GM18502 (cell line): ENCODE data around the gene EXOC7.
"Not testable (repeated sequence)": the region's sequence is repeated elsewhere in the genome, so short reads cannot be mapped to it uniquely, and the experiment has no call there.

Experiments
- ATAC-seq: cut with Tn5 transposase; IDR thresholded peaks from one replicate; pipeline ENCODE4 v1.9.1; 2021; ENCODE audit warnings: mild to moderate bottlenecking; ENCODE audit not compliant: unreplicated experiment, poor library complexity

The EXOC7 gene

DNA sequence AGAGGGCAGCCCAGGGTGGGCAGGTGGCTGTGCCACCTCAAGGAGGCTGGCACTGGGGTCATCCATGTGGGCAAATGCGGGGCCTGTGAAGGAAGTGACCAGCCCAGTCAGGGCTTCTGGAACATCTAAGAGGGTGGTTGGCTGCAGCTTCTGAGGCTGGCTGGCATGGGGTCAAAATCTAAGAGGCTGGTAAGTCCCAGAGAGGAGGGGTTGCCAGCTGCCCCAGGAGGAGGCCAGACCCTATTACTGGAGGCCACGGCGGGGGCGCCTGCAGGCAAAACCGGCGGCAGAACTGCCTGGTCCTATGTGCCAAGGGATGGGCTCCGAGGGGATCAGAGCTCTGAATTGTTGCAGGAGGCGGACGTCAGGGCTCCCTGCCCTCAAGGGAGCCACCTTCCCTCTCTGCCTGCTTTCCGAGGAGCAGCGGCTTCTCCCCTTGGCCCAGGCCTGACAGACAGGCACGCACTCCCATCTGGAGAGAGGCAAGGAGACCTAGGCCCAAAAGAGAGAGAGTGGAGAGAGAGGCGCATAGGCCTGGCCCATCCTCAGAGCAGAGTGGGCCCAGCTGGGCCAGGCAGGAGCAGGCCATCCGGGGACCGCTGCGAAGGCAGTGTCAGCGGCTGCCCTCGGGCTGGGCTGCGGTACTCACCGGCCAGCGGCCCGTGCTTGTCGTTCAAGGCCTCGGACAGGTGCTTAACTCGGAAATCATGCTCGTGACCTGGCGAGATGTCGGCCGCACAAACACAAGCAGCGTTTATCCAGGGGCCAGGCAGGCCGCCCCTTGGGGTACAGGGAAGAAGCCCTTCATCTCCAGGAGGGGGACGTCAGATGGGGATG, 13.7 kb downstream of the EXOC7 start:
- ATAC-seq: no peak

DNA sequence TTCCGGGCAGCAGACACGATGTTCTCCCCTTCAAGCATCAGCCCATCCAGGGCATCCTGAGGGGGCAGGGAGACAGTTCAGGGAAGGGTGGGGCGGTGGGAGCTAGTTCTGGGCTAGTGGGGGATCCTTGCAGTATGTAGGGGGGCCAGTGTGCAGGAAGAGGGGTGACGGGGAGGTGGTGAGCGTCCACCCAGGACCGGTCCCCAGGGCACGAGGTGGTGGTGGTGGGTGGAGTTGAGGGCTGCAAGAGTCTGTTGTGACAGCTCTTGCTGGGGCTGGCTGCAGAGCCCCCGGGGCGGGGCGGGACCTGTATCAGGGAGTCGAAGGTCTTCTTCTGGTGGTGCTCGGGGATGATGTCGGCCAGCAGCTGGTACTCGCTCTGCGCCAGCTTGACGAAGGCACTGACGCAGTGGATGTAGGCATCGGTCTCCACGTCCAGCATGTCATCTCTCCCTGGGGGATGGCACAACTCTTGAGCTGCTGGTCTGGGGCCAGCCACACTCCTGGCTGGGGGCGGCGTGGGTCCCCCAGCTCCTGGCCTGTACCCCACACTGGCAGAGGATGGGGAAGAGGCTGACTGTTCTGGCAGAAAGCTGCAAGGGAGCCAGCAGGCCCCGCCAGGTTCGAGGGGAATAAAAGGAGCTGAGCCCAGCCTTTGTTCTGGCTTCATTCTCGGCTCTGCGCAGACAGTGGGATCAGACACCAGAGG, 14.6 kb downstream of the EXOC7 start:
- no peak for ATAC-seq

DNA sequence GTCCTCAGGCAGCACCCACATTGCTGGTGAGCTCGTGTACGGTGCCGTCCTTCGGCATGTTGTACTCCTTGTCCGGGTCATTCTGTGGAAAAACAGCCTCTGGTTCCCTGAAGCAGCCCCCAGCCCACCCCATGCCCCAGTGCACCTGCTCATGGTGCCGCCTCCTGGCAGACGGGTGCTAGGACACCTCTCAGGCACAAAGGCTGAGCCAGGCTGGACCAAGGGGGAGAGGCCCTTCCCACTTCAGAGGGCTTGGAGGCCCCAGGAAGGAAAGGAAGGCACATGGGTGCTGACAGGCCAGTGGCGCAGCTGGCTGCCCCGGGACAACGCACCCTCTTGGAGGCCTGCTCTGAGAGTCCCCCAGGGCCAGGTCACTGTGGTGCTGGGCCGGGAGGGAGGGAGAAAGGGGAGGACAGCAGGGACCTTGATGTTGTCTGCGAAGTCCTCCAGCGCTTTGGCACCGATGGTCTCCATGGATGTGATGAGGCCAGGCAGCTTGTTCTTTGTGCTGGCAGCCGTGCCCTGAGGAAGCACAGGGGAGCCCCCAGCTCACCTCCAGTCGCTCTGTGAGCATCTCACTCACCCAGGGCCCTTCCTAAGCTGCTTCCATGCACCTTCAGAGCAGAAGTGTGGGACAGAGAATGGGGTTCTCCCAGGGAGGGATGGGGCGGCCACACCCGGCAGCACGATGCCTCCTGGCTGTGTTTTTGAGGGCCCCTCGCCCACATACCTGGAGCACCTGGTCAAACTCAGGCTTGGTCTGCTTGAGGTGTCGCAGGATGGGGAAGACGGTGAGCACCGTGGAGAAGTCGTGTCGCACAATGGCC, 15.3 kb downstream of the EXOC7 start:
- no peak for ATAC-seq

DNA sequence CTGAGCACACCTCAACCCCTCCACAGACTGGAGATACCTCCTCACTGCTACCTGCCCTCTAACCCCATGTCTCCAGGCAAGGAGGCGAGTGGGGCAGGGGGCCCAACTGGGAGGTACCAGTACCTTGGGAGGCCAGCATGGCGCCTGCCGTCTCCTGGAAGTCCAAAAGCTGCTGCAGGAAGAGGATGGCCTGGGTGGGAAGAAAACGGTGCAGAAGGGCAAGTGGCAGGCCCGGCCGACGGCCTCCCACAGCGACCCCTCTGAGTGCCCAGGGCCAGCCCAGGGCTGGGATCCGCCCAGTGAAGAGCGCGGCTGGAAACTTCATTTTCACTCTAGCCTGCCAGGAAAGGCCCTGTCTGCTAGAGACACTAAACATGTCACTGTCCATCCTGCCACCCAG, 16.1 kb downstream of the EXOC7 start:
- no peak for ATAC-seq

DNA sequence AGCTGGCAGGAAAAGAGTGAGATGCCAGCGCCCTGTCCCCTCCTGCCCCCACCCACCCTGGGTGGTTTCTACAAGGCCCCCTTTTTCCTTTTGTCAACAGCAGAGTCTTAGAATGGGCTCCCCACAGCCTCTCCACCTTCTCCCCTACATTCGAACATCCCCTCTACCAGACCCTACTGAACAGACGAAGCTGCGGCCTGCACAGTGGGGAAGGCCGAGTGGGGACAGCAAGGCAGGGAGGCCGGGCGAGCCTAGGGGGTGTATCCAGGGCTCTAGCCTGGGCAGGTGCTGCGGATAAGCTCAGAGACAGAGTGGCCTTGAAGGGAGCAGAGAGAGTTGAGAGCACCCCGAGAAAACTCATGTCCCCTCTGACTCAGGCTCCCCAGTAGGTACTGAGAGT, 17.2 kb downstream of the EXOC7 start:
- ATAC-seq: no peak

DNA sequence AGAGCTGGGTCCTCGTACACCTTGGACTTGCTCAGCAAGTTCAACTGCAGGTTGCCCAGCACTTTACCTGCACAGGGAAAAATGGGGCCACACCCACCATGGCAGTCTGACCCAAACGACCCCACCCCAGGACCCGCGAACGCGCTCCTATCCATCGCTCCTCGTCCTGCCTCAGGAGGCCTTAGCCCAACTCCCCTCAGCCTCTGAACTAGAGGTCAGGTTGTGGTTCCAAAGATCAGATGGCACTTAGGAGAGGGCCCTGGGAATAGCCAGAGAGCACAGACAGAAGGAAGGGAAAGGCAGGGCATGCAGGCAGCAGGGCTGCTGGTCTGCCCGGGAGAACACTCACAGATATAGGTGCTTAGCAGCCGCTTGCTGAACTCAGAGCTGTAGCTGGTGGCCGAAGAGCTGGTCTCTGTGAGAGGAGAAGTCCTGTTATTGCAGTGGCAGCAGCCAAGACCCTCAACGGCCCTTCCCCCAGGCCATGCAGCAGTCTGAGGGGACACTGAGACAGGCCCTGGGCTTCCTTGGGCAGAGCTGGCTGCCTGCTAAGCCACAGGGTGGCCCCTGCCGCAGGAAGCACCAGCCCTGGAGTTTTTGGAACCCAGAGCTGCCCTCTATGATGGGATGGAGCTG, 17.7 kb downstream of the EXOC7 start:
- no peak for ATAC-seq

DNA sequence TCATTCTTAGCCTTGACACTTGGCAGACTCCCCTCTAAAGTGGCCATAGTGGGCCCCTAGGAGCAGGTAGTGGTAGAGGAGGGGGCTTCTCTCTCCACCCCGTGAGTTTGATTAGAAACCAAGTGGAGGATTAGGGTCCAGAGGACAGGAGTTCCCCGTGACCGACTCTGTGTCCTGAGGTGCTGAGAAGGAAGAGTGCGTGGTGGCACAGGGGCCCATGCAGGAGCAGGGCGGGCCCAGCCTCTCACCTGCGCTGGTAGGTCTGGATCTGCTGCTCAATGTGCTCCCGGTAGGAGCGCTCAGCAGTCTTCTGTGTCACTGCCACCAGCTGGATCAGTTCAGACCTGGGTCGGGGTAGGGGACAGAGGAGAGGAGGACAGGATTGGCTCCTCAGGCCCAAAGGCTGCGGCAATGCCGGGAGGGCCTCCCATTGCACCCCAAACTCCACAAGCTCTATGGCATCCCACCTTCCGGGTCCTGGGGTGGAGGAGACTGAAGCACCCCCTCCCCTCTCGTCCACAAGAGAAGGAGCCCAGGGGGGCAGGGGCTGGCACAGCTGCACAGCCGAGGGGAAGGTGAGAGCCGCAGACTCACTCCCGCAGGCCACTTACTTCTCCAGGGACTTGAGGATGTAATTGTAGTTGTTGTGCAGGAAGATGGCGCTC, 18.4 kb downstream of the EXOC7 start:
- ATAC-seq: no peak

DNA sequence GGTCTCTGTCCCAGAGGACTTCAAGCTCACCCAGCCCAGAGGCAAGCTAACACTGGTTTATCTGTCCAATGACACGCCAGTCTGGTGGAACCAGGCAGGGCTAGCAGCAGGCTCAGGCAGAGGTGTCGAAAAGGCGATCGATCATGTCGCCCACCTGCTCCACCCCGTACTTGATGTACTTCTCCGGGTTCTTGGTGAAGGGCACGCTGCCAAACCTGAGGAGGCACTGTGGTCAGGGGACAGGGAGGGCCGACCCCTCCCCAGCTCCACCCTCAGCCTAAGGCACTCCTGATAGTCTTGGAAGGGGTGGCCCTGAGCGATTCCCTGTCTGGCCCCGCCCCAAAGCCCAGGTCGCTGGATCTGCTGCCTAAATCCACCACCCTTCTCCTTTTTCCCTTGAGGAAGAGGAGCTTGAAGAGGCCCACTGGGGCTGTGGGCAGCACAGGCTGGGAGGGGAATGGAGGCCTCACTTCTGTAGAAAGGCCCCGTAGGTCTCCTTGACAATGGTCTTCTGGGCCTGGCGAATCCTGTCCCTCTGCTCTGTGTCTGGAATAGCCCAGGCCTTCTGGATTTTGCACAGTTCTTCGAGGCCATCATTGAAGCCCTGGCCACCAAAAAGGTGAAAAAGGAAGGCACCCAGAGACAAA, 19.9 kb downstream of the EXOC7 start:
- no peak for ATAC-seq

DNA sequence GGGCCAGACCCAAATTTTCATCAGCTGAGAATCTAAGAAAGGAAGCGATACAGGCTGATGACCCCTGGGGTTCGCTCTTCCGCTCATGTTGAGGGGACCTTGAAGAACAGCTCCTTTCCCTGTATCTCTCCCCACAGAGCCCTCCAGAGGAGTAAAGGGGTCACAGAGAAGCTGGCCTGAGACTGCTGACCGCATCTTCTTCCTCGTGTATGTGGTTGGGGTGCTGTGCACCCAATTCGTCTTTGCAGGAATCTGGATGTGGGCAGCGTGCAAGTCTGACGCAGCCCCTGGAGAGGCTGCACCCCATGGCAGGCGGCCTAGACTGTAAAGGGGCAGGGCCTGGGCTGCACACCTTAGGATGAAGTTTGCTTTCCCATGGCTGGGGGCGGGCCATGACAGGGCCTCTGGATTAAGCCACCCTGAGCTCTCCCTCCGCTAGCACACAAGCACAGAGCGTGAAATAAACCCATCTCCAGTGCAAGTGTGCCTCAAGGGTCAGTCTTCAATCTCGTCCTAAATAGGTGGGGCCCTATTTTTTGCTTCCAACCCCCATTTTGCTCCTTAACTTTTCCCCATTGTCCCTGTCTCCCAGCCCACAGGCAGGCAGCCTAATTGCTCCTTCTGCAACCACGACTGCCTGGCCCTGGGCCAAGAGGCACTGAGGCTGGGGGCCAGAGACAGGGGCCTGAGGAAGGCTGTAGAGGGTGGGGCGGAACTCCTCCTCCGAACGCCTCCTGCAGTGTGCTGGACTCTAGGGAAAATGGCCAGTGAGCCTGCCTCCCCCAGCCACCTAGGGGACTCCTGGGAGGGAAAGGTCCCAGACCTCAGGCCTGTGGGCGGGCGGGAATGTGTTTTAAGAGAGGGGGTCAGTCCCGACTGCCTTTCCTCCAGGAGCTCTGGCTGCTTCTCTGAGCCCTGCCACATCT, 21.0 kb downstream of the EXOC7 start:
- ATAC-seq: no peak

DNA sequence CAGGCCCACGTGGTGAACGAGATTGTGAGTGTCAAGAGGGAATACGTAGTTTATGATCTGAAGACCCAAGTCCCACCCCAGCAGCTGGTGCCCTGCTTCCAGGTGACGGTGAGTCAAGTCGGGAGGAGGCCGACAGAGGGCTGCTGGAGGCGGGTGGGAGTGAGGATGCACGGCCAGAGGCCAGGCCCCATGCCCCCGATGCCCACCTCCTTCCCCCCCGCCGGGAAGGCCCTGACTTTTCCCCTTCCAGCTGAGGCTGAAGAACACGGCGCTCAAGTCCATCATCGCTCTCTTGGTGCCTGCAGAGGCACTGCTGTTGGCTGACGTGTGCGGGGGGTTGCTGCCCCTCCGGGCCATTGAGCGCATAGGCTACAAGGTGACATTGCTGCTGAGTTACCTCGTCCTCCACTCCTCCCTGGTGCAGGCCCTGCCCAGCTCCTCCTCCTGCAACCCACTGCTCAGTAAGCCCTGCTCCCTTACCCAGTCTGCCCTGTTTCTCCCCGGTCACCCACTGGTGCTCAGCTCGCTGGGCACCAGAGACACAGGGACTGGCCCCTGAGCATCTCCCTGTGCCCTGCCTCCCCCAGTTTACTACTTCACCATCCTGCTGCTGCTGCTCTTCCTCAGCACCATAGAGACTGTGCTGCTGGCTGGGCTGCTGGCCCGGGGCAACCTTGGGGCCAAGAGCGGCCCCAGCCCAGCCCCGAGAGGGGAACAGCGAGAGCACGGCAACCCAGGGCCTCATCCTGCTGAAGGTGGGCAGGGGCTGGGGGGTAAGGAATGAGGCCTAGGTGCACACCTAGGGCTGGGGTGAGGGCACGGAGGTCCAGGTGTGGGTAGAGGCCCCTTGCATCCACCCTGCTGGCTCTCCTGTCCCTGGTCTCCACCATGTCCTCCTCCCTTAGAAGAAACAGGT, 22.0 kb downstream of the EXOC7 start:
- ATAC-seq: no peak

DNA sequence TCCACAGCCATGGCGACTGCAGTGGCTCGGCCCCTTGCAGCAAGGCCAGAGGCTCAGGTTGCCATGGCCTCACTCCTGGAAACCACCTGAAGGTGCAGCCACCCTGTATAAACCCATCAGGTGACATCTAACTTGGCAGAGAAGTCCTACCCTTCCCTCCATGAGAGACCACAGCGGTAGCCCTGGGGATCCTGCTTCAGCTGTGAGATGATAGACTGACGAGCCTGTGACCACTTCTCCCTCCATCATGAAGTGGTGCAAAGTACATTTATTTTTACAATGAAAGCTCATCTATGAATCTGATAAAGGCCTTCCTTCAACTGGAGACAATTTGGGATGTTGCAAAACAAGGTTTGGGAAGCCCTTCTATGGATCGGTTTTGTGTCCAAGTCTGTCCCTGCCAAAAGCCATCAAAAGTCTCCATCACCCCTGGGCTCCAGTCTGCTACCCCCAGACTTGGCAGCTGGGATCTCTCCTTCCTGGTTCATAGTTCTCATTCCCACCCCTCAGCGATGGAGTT, 22.8 kb downstream of the EXOC7 start:
- no peak for ATAC-seq

DNA sequence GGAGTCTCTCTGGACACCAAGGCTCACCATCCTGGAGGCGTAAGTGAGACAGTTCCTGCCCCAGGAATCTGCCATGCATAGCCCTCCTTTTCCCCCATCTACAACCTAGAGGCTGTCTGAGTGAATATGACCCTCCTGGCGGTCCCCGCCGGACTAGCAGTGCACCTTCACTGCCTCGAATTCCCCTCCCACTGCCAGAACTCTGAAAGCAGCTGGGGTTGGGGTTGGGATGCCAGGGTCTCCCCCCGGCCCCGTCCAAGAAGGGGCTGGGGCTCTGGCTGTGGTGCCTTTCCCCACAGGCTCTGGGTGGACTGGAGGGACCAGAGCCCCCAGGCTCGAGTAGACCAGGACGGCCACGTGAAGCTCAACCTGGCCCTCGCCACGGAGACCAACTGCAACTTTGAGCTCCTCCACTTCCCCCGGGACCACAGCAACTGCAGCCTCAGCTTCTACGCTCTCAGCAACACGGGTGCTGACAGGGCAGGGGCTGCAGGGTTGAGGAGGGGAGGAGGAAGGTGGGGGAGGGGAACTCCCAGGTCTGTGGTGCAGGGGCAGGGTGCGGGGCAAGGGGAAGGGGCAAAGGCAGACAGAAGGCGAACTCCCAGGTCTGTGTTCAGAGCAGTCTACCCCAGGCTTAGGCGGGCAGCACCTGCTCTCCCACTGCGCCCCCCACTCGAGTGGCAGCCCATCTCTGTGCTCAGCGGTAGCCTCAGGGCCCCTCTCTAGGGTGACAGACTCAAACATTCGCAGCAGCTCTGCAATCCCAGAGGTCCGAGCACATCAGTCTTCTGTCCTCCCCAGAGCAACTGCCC, 23.4 kb downstream of the EXOC7 start:
- ATAC-seq: no peak

DNA sequence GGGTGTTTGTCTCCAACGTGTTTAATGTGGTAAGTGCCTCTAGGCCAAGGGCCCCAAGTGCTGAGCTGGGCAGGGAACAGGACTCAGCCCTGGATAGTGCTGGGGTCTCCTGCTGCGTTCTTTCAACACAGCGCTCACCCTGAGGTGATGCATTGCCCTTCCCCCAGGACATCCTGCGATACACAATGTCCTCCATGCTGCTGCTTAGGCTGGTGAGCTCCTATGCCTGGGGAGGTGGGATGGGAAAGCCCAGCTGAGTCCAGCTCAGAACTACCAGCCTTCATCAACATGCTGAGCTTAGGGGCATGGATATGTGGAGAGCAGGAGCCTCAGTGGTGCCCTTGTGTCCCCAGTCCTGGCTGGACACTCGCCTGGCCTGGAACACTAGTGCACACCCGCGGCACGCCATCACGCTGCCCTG, 24.0 kb downstream of the EXOC7 start:
- no peak for ATAC-seq

DNA sequence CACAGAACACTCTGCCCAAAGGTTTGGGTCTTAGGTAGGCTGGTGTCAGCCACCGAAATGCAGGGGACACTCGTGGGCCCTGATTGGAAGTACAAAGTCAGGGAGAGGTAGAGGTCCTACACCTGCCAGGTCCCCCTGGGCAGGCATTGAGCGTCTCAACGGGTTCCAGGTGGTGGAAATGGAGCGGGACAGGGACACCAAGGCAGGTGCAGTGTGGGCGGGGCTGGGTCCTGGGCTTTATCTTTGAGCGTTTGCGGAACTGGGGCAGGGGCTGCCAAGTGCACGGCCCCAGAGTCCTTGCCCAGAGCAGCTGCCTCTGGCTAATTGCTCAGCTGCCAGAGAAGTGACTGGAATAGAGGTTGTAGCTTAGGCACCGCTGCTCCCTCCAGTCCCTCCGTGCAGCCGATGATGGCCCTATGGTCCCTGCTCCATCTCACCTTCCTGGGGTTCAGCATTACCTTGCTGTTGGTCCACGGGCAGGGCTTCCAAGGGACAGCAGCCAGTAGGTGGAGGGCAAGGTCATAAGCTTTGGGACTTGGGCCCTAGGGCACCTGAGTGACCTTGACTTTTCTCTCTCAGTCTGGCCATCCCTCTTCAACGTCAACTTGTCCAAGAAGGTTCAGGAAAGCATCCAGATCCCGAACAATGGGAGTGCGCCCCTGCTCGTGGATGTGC, 24.6 kb downstream of the EXOC7 start, which contains the start of gene ZACN:
TSS of gene ZACN (plus strand) at position 323 of the 675 bp plus-strand sequence. CDS start at position 406, 83 bp downstream.
- no peak for ATAC-seq

DNA sequence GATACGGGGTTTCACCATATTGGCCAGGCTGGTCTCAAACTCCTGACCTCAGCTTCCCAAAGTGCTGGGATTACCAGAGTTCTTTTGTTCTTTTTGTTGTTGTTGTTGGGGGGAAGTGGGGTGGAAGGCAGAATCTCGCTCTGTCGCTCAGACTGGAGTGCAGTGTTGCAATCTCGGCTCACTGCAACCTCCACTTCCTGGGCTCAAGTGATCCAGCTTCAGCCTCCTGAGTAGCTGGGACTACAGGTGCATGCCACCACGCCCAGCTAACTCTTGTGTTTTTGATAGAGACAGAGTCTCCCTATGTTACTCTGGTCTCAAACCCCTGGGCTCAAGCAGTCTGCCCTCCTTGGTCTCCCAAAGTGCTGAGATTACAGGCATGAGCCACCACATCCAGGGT, 25.2 kb downstream of the EXOC7 start:
- not testable (repeated sequence) for ATAC-seq
